ENCODE data around the gene BBS1. TPM values are rescaled to one million over a fixed set of nuclear protein-coding genes. Genes with fewer than 3 reads are reported as not detected.

Gene BBS1
- polyA plus RNA-seq, 3 donors, result 1.3 to 8.5 (median 3.5) TPM

DNA sequence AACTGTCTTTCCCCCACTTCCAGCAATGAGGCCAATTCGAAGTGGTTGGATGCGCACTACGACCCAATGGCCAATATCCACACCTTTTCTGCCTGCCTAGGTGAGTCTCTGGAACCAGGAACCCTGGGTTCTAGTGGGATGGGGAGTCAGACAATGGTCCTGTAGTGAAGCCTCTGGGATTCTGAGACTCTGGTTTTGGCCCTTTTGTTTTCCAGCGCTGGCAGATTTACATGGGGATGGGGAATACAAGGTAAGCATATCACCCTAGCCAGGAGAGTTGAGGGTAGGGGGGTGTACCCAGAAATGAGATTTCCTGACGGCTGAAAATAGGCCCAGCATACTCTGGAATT, 530 bp downstream of the BBS1 start:
- no peaks in the 10 kb centered on the region for H3K79me2 ChIP-seq (ENCODE audit: insufficient read depth, low read length)
- H3K27me3 ChIP-seq (ENCODE audit: control insufficient read depth in 2 of 2, insufficient read depth in 2 of 2, low read length in 2 of 2), result no peaks in the 10 kb centered on the region
- TF ChIP-seq, protein P1, sequence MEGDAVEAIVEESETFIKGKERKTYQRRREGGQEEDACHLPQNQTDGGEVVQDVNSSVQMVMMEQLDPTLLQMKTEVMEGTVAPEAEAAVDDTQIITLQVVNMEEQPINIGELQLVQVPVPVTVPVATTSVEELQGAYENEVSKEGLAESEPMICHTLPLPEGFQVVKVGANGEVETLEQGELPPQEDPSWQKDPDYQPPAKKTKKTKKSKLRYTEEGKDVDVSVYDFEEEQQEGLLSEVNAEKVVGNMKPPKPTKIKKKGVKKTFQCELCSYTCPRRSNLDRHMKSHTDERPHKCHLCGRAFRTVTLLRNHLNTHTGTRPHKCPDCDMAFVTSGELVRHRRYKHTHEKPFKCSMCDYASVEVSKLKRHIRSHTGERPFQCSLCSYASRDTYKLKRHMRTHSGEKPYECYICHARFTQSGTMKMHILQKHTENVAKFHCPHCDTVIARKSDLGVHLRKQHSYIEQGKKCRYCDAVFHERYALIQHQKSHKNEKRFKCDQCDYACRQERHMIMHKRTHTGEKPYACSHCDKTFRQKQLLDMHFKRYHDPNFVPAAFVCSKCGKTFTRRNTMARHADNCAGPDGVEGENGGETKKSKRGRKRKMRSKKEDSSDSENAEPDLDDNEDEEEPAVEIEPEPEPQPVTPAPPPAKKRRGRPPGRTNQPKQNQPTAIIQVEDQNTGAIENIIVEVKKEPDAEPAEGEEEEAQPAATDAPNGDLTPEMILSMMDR (IDR thresholded peaks at IDR 0.05), result no peak
- Mint-ChIP-seq H3K4me1 (peaks cover 16% of the 10 kb centered on the region), H3K4me3 (peak overlapping the region; percentile 86 to 94), H3K36me3 (peaks cover 13 to 34% of the 10 kb centered on the region in 2 donors), H3K27ac (peak overlapping the region in 5 of 7 donors; percentile 8 to 88 (median 74)), H3K9me3 (no peaks in the 10 kb centered on the region), H3K27me3 (ENCODE audit: low read depth in 3 of 3) (peaks cover 0 to 2% (median 0%) of the 10 kb centered on the region in 3 donors)
- peaks cover 0 to 4% of the 10 kb centered on the region in 2 donors for H3K36me3 ChIP-seq (replicated peaks in 1 of 2; ENCODE audit: control insufficient read depth in 1 of 2, insufficient read depth in 2 of 2, low read length in 2 of 2)
- H2AFZ ChIP-seq (ENCODE audit: insufficient read depth, low read depth, low read length, poor library complexity, severe bottlenecking), result peak overlapping the region; percentile 96
- no peak overlapping the region for H3K9ac ChIP-seq (ENCODE audit: insufficient read depth, low read length, poor library complexity, severe bottlenecking)
- no peaks in the 10 kb centered on the region for H4K20me1 ChIP-seq (ENCODE audit: insufficient read depth, low read length)
- intact Hi-C loops (cut with micrococcal nuclease), result no loop called here
- no peaks in the 10 kb centered on the region for H3K9me3 ChIP-seq (replicated peaks in 1 of 2; ENCODE audit: control insufficient read depth in 1 of 2, insufficient read depth in 1 of 2, low read length in 2 of 2)
- peaks cover 11 to 22% of the 10 kb centered on the region in 2 donors for H3K4me1 ChIP-seq (ENCODE audit: control insufficient read depth in 1 of 2, insufficient read depth in 2 of 2, low read length in 2 of 2)
- H3K27ac ChIP-seq (ENCODE audit: low read depth in 1 of 2, low read length in 2 of 2), result peak overlapping the region in 1 of 2 donors; percentile 61
- H3K4me3 ChIP-seq (replicated peaks in 1 of 3; ENCODE audit: low read depth in 2 of 3, low read length in 3 of 3), result peak overlapping the region; percentile 64 to 94 (median 79)
- DNase-seq, result no peak
- peak overlapping the region; percentile 92 for H3K4me2 ChIP-seq (replicated peaks; ENCODE audit: extremely low read depth, low read length, poor library complexity, severe bottlenecking)
- no CpG with 5 or more reads among the region's 5 CpGs for WGBS (ENCODE audit: insufficient coverage)

DNA sequence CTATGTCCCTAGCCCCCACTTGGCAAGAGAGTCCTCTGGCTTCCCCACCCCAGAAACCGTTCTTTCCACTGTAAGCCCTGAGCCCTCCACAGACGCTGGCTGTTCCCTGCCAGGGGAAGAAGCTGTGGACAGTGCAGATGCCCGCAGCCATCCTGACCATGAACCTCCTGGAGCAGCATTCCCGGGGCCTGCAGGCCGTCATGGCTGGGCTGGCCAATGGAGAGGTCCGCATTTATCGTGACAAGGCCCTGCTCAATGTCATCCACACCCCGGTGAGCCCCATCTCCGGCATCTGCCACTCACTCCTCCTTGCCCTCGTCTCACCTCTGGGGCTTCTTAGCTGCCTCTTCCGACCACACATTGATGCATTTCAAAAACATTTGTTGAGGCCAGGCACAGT, 13.2 kb downstream of the BBS1 start:
- H3K9me3 ChIP-seq (replicated peaks in 1 of 2; ENCODE audit: control insufficient read depth in 1 of 2, insufficient read depth in 1 of 2, low read length in 2 of 2), result no peaks in the 10 kb centered on the region
- no peak overlapping the region for H3K27ac ChIP-seq (ENCODE audit: low read depth in 1 of 2, low read length in 2 of 2)
- H3K79me2 ChIP-seq (ENCODE audit: insufficient read depth, low read length), result no peaks in the 10 kb centered on the region
- no peak overlapping the region for H3K4me2 ChIP-seq (replicated peaks; ENCODE audit: extremely low read depth, low read length, poor library complexity, severe bottlenecking)
- H2AFZ ChIP-seq (ENCODE audit: insufficient read depth, low read depth, low read length, poor library complexity, severe bottlenecking), result no peak overlapping the region
- H3K9me3 Mint-ChIP-seq, result no peaks in the 10 kb centered on the region
- TF ChIP-seq, protein P1 (IDR thresholded peaks at IDR 0.05), result no peak
- DNase-seq, result no peak
- H3K36me3 ChIP-seq (replicated peaks in 1 of 2; ENCODE audit: control insufficient read depth in 1 of 2, insufficient read depth in 2 of 2, low read length in 2 of 2), result peaks cover 28 to 68% of the 10 kb centered on the region in 2 donors
- H4K20me1 ChIP-seq (ENCODE audit: insufficient read depth, low read length), result no peaks in the 10 kb centered on the region
- peaks cover 50 to 69% of the 10 kb centered on the region in 2 donors for H3K36me3 Mint-ChIP-seq
- intact Hi-C loops (cut with micrococcal nuclease), result no loop called here
- no peak overlapping the region for H3K9ac ChIP-seq (ENCODE audit: insufficient read depth, low read length, poor library complexity, severe bottlenecking)
- over 99% methylated on average over 10 of the region's 11 CpGs for WGBS (ENCODE audit: insufficient coverage)
- no peaks in the 10 kb centered on the region for H3K4me1 Mint-ChIP-seq
- no peak overlapping the region for H3K4me3 ChIP-seq (replicated peaks in 1 of 3; ENCODE audit: low read depth in 2 of 3, low read length in 3 of 3)
- no peaks in the 10 kb centered on the region for H3K27me3 ChIP-seq (ENCODE audit: control insufficient read depth in 2 of 2, insufficient read depth in 2 of 2, low read length in 2 of 2)
- H3K4me1 ChIP-seq (ENCODE audit: control insufficient read depth in 1 of 2, insufficient read depth in 2 of 2, low read length in 2 of 2), result no peaks in the 10 kb centered on the region
- peaks cover 0 to 5% (median 0%) of the 10 kb centered on the region in 3 donors for H3K27me3 Mint-ChIP-seq (ENCODE audit: low read depth in 3 of 3)
- H3K4me3 Mint-ChIP-seq, result no peak overlapping the region
- H3K27ac Mint-ChIP-seq, result no peak overlapping the region
